ENCODE measurements around the gene CD19.
A peak's percentile ranks its signal among the peaks of the same experiment; 100 is the strongest.
"Not testable (repeated sequence)": the region's sequence is repeated elsewhere in the genome, so short reads cannot be mapped to it uniquely, and the experiment has no call there.

The CD19 gene

GRCh38 chr16:28923231-28923587 lies 8.6 kb upstream of the CD19 start:
- no peak for DNase-seq
- no peak for TF ChIP-seq GATA1 (IDR thresholded peaks at IDR 0.05; ENCODE audit: low read depth, low read length)
- no peak for TF ChIP-seq POLR2A (IDR thresholded peaks at IDR 0.05; ENCODE audit: low read length)

GRCh38 chr16:28923652-28924398 lies 7.9 kb upstream of the CD19 start:
- no peak for TF ChIP-seq POLR2A (IDR thresholded peaks at IDR 0.05; ENCODE audit: low read length)
- no peak for TF ChIP-seq GATA1 (IDR thresholded peaks at IDR 0.05; ENCODE audit: low read depth, low read length)
- no peak for DNase-seq

GRCh38 chr16:28924399-28924761 lies 7.4 kb upstream of the CD19 start:
- no peak for TF ChIP-seq POLR2A (IDR thresholded peaks at IDR 0.05; ENCODE audit: low read length)
- TF ChIP-seq GATA1 (IDR thresholded peaks at IDR 0.05; ENCODE audit: low read depth, low read length), result no peak

GRCh38 chr16:28924762-28925385 lies 6.9 kb upstream of the CD19 start, which contains the start of gene RABEP2:
RABEP2 (minus strand) TSS chr16:28925238; CDS start chr16:28925163, 75 bp downstream.
- DNase-seq, result peak; percentile 90 to 94
- TF ChIP-seq GATA1 (IDR thresholded peaks at IDR 0.05; ENCODE audit: low read depth, low read length) (no peak), POLR2A (IDR thresholded peaks at IDR 0.05; ENCODE audit: low read length) (no peak)

More at GRCh38 chr16:28924399-28924761, 7.4 kb upstream of the CD19 start:
- DNase-seq, result no peak

GRCh38 chr16:28925386-28926228 lies 6.2 kb upstream of the CD19 start:
- peak; percentile 84 to 89 for DNase-seq
- TF ChIP-seq GATA1 (IDR thresholded peaks at IDR 0.05; ENCODE audit: low read depth, low read length), result no peak
- no peak for TF ChIP-seq POLR2A (IDR thresholded peaks at IDR 0.05; ENCODE audit: low read length)

GRCh38 chr16:28926284-28926683 lies 5.5 kb upstream of the CD19 start:
- not testable (repeated sequence) for DNase-seq

GRCh38 chr16:28927815-28928214 lies 4.0 kb upstream of the CD19 start:
- TF ChIP-seq GATA1 (IDR thresholded peaks at IDR 0.05; ENCODE audit: low read depth, low read length) (no peak), POLR2A (IDR thresholded peaks at IDR 0.05; ENCODE audit: low read length) (no peak)
- DNase-seq, result no peak

GRCh38 chr16:28930203-28930602 lies 1.6 kb upstream of the CD19 start:
- DNase-seq, result no peak
- no peak for TF ChIP-seq POLR2A (IDR thresholded peaks at IDR 0.05; ENCODE audit: low read length)
- TF ChIP-seq GATA1 (IDR thresholded peaks at IDR 0.05; ENCODE audit: low read depth, low read length), result no peak

- DNase-seq, result no peak
- TF ChIP-seq GATA1 (IDR thresholded peaks at IDR 0.05; ENCODE audit: low read depth, low read length), result no peak
- no peak for TF ChIP-seq POLR2A (IDR thresholded peaks at IDR 0.05; ENCODE audit: low read length)
Measured at GRCh38 chr16:28930652-28931051, 1.1 kb upstream of the CD19 start.

GRCh38 chr16:28932339-28933141 lies 769 bp downstream of the CD19 start:
- no peak for DNase-seq
- TF ChIP-seq GATA1 (IDR thresholded peaks at IDR 0.05; ENCODE audit: low read depth, low read length) (no peak), POLR2A (IDR thresholded peaks at IDR 0.05; ENCODE audit: low read length) (no peak)

GRCh38 chr16:28933171-28933570 lies 1.4 kb downstream of the CD19 start:
- TF ChIP-seq POLR2A (IDR thresholded peaks at IDR 0.05; ENCODE audit: low read length), result no peak
- no peak for DNase-seq

- DNase-seq, result no peak
- TF ChIP-seq GATA1 (IDR thresholded peaks at IDR 0.05; ENCODE audit: low read depth, low read length), result no peak
- no peak for TF ChIP-seq POLR2A (IDR thresholded peaks at IDR 0.05; ENCODE audit: low read length)
Measured at GRCh38 chr16:28935346-28935745, 3.6 kb downstream of the CD19 start.

- peak; percentile 87 to 92 for DNase-seq
- TF ChIP-seq GATA1 (IDR thresholded peaks at IDR 0.05; ENCODE audit: low read depth, low read length) (no peak), POLR2A (IDR thresholded peaks at IDR 0.05; ENCODE audit: low read length) (no peak)
Measured at GRCh38 chr16:28935924-28936783, 4.4 kb downstream of the CD19 start.

All from erythroblast (primary cell).